SK-MEL-5 (cell line): ENCODE results near the gene SLC25A20. TPM values are rescaled to one million over a fixed set of nuclear protein-coding genes. Genes with fewer than 3 reads are reported as not detected.

ENCODE experiments used
- DNase-seq: peaks from one replicate; pipeline ENCODE4 v3.0.0-alpha.2; 2016; ENCODE audit warnings: low read depth, low spot score
- in situ Hi-C: cut with HindIII; loops from 2 replicates; pipeline ENCODE4 v1.10.0; 2016; ENCODE audit warnings: low sequenced_read_pairs, high pct_unique_total_duplicates, low pct_unique_long_range_greater_than_20kb
- total RNA-seq: library from RNA; depleted of rRNA; stranded (reverse); fragments of >200 nt; shearing (Covaris generic); gene quantifications from 2 replicates; pipeline ENCODE4 v1.2.3, GENCODE V29; 2014; rRNA removed

The SLC25A20 gene
- total RNA-seq, 1 experiment from 2014 or later, result 21.4 TPM

- no peak for DNase-seq
- in situ Hi-C loops, result no loop called here
These were observed 79.2 kb downstream of the SLC25A20 start for GRCh38 chr3:48819234-48820221.

GRCh38 chr3:48811524-48811923, 87.2 kb downstream of the SLC25A20 start:
- DNase-seq, result no peak
- in situ Hi-C loops, result no loop called here

Other genes with a start within 250 kb of the SLC25A20 start
- 3.2 and 3.6 TPM in 2 replicates for gene CELSR3, start 236.0 kb downstream of the SLC25A20 start, total RNA-seq
- gene NCKIPSD, start 213.0 kb downstream of the SLC25A20 start, total RNA-seq, result 15.9 and 16.6 TPM in 2 replicates
- 53.7 and 55.7 TPM in 2 replicates for gene IP6K2, start 181.7 kb downstream of the SLC25A20 start, total RNA-seq
- gene PRKAR2A, start 51.0 kb downstream of the SLC25A20 start, total RNA-seq, result 34.9 and 35.1 TPM in 2 replicates
- 138 and 143 TPM in 2 replicates for gene ARIH2, start 20.0 kb upstream of the SLC25A20 start, total RNA-seq
- gene P4HTM, start 91.4 kb upstream of the SLC25A20 start, total RNA-seq, result not detected in 2 replicates
- 25.7 and 27.3 TPM in 2 replicates for gene WDR6, start 108.5 kb upstream of the SLC25A20 start, total RNA-seq
- gene DALRD3, start 119.7 kb upstream of the SLC25A20 start, total RNA-seq, result 35.6 and 41.5 TPM in 2 replicates
- 174 and 216 TPM in 2 replicates for gene NDUFAF3, start 123.2 kb upstream of the SLC25A20 start, total RNA-seq
- 463 and 511 TPM in 2 replicates for gene IMPDH2, start 130.5 kb upstream of the SLC25A20 start, total RNA-seq
- gene QRICH1, start 195.2 kb upstream of the SLC25A20 start, total RNA-seq, result 58.0 and 75.3 TPM in 2 replicates
- 228 and 236 TPM in 2 replicates for gene QARS1, start 205.9 kb upstream of the SLC25A20 start, total RNA-seq
- 63.3 and 66.0 TPM in 2 replicates for gene USP19, start 221.9 kb upstream of the SLC25A20 start, total RNA-seq
- gene LAMB2, start 234.2 kb upstream of the SLC25A20 start, total RNA-seq, result 43.6 and 45.1 TPM in 2 replicates